RWPE1 (cell line): ENCODE measurements around the gene SSTR4.

Source experiments
- CTCF ChIA-PET: fragments of 350-600 bp; sonication (Branson Sonifier 250); formaldehyde crosslinking; extraction: SDS; loops from one replicate; lab custom pipeline; 2021; lab: Yijun Ruan, JAX
- POLR2A ChIA-PET: fragments of 400-600 bp; formaldehyde crosslinking; extraction: SDS; loops from one replicate; lab custom pipeline; 2020; ENCODE audit warnings: antibody characterized with exemption; ENCODE audit not compliant: low non-redundant PET; lab: Yijun Ruan, JAX
- DNase-seq: peaks from one replicate; pipeline ENCODE4 v3.0.0; 2012; ENCODE audit warnings: low spot score
- H3K27ac ChIP-seq: fragments of 450-650 bp; 2 replicates; pipeline ENCODE4 v1.5.1; 2017
- TF ChIP-seq, protein P1 (sequence below): fragments of 450-650 bp; conservative IDR thresholded peaks from 2 replicates; pipeline ENCODE4 v1.5.1; 2017; ENCODE audit warnings: low read depth, mild to moderate bottlenecking

The SSTR4 gene

DNA sequence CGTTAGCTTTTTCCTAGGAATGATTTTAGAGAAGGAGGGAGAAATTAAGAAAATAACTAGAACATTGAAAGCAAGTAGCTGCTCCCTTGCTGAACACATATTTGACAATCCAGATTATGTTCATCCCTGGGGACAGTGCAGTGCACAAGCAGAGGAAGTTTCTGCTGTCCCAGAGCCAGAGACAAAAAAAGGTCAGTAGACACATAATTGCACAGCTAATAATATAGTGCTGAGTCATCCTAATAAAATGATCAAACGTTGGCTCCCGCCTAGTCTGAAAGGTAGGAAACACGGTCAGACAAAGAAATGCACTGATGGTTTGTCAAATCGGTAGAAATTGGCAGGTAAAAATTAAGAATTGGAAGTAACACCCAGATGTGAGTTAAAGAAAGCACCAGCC lies 21.7 kb upstream of the SSTR4 start:
- ChIA-PET CTCF (interaction anchor here (1.0 kb wide), 1 partner anchor 327 kb away, joined by 4 read pairs; no protein-coding TSS in a partner anchor), POLR2A (no interaction called here)
- no peak overlapping the region for H3K27ac ChIP-seq
- TF ChIP-seq, protein P1, sequence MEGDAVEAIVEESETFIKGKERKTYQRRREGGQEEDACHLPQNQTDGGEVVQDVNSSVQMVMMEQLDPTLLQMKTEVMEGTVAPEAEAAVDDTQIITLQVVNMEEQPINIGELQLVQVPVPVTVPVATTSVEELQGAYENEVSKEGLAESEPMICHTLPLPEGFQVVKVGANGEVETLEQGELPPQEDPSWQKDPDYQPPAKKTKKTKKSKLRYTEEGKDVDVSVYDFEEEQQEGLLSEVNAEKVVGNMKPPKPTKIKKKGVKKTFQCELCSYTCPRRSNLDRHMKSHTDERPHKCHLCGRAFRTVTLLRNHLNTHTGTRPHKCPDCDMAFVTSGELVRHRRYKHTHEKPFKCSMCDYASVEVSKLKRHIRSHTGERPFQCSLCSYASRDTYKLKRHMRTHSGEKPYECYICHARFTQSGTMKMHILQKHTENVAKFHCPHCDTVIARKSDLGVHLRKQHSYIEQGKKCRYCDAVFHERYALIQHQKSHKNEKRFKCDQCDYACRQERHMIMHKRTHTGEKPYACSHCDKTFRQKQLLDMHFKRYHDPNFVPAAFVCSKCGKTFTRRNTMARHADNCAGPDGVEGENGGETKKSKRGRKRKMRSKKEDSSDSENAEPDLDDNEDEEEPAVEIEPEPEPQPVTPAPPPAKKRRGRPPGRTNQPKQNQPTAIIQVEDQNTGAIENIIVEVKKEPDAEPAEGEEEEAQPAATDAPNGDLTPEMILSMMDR, result no peak
- DNase-seq, result peak; percentile 44

DNA sequence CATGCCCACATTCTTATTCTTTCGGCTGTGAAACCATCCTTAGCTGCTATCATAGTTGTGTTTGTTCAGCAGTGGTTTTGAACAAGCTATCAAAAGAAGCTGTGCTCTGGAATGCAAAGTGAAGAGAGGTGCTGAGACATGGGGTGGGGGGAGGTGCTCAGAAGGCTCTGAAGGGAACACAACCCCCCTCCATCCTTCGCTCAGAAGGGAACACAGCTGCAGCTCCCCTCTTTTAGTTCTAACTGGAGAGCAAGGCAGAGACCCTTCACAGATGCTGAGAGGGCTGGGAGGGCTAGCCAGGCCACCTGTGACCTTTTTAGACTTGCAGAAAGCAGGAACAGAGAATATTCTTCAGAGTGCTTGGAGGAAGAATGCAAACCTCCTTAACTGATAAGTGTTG lies 17.6 kb upstream of the SSTR4 start:
- no peak overlapping the region for H3K27ac ChIP-seq
- TF ChIP-seq, protein P1, result no peak
- ChIA-PET CTCF (no interaction called here), POLR2A (no interaction called here)
- DNase-seq, result no peak

DNA sequence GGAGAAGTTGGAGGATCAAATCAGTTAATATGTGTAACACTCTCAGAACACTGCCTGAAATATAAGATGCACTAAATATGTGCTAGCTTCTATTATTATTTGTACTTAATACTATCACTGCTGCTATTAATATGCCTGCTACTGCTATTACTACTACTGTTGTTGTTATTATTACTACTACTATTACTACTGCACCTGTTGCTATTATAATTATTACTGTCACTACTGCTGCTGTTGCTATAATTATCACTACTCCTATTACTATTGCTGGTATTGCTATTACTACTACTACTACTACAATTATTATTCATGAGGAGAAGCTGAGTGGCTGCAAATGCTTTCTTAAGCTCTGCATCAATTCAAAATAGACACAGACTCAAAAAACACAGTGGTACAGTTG lies 16.7 kb upstream of the SSTR4 start:
- CTCF ChIA-PET, result interaction anchor here (1.2 kb wide), 1 partner anchor 326 kb away, joined by 5 read pairs; no protein-coding TSS in a partner anchor
- H3K27ac ChIP-seq, result no peak overlapping the region
- TF ChIP-seq, protein P1, result no peak
- POLR2A ChIA-PET, result no interaction called here
- DNase-seq, result no peak

DNA sequence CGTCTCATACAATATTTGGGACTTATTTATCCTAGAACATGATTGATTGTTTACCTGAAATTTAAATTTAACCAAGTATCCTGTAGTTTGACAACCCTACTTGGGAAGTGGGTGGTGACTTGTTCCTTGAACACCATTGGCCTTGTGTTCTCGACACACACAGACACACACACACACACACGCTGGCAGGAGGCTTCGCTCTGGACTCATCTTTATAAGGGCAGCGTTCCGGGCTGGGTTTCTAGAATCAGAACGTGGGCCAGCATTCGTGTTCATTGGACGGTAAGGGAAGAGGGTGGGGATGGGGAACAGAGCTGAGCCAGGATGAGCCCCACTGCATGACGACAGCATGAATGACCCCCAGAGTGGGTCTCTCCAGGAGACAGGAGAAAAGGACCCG lies 16.2 kb upstream of the SSTR4 start:
- ChIA-PET CTCF (interaction anchor here (1.2 kb wide), 1 partner anchor 326 kb away, joined by 5 read pairs; no protein-coding TSS in a partner anchor), POLR2A (no interaction called here)

DNA sequence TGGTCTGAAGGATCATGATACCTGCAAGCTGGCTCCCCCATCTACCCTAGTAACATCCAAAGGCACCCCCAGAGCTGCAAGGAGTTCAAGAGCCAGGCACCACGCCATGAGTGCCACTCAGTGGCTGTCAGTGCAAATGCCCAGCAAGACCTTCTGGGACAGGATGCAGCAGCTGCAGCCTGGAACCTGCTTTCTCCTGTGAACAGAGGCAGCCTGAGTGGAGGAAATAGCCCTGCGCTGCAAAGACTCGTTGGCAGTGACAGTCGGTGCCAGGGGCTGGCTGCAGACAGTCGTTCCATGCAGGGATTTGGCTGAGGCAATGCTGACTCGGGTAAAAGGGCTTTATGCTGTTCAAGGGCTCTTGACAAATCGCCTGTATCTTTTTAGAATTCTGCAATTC lies 15.7 kb upstream of the SSTR4 start:
- DNase-seq, result no peak
- CTCF ChIA-PET, result no interaction called here
- POLR2A ChIA-PET, result no interaction called here
- no peak overlapping the region for H3K27ac ChIP-seq
- TF ChIP-seq, protein P1, result no peak

More for the DNA sequence above, 16.2 kb upstream of the SSTR4 start:
- no peak for DNase-seq
- TF ChIP-seq, protein P1, result no peak
- no peak overlapping the region for H3K27ac ChIP-seq

DNA sequence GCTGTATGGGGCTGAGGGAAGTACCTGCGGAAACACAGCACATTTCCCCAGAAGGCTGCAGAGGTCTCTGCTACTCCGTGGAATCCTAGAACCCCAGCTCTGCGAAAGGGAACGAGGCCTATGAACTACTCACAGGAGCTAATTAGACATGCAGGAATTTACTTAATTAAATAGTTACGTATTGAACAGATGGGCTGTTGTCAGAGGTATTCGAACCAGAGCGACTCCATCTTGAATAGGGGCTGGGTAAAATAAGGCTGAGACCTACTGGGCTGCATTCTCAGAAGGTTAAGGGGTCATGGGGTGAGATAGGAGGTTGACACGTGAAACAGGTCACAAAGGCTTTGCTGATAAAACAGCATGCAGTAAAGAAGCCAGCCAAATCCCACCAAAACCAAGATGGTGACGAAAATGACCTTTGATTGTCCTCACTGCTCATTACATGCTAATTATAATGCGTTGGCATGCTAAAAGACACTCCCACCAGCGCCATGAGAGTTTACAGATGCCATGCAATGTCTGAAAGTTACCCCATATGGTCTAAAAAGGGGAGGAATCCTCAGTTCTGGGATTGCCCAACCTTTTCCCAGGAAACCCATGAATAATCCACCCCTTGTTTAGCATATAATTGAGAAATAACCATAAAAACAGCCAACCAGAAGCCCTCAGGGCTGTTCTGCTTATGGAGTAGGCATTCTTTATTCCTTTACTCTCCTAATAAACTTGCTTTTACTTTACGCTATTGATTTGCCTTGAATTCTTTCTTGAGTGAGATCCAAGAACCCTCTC lies 14.7 kb upstream of the SSTR4 start:
- TF ChIP-seq, protein P1, result no peak
- DNase-seq, result no peak
- POLR2A ChIA-PET, result no interaction called here
- H3K27ac ChIP-seq, result no peak overlapping the region
- CTCF ChIA-PET, result no interaction called here
